ENCODE data around the gene TFF1.

DNA sequence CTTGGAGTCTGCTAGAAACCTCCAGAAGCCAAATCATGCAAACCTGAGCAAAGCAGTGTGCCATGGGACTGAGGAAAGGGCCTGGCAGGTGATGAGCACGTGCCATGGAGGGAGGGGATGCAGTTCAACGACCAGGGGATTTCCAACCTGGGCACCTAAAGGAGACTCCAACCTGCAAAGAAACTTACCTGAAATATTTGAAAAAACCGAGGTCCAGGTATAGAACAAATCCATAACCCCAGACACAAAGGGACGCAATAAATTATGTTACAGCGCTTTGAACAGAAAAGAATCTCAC, 46.2 kb upstream of the TFF1 start:
- TF ChIP-seq POLR2A (IDR thresholded peaks at IDR 0.05), result no peak
- TF ChIP-seq, protein P1, sequence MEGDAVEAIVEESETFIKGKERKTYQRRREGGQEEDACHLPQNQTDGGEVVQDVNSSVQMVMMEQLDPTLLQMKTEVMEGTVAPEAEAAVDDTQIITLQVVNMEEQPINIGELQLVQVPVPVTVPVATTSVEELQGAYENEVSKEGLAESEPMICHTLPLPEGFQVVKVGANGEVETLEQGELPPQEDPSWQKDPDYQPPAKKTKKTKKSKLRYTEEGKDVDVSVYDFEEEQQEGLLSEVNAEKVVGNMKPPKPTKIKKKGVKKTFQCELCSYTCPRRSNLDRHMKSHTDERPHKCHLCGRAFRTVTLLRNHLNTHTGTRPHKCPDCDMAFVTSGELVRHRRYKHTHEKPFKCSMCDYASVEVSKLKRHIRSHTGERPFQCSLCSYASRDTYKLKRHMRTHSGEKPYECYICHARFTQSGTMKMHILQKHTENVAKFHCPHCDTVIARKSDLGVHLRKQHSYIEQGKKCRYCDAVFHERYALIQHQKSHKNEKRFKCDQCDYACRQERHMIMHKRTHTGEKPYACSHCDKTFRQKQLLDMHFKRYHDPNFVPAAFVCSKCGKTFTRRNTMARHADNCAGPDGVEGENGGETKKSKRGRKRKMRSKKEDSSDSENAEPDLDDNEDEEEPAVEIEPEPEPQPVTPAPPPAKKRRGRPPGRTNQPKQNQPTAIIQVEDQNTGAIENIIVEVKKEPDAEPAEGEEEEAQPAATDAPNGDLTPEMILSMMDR (IDR thresholded peaks at IDR 0.05), result no peak
- TF ChIP-seq POLR2AphosphoS5 (IDR thresholded peaks at IDR 0.05), result no peak
